ENCODE data around the gene VGLL3. TPM values are rescaled to one million over a fixed set of nuclear protein-coding genes. Genes with fewer than 3 reads are reported as not detected.

VGLL3 gene
- total and polyA plus RNA-seq, 2 donors (not counting 1 experiment from before 2014, with no cell fraction given): not detected

DNA sequence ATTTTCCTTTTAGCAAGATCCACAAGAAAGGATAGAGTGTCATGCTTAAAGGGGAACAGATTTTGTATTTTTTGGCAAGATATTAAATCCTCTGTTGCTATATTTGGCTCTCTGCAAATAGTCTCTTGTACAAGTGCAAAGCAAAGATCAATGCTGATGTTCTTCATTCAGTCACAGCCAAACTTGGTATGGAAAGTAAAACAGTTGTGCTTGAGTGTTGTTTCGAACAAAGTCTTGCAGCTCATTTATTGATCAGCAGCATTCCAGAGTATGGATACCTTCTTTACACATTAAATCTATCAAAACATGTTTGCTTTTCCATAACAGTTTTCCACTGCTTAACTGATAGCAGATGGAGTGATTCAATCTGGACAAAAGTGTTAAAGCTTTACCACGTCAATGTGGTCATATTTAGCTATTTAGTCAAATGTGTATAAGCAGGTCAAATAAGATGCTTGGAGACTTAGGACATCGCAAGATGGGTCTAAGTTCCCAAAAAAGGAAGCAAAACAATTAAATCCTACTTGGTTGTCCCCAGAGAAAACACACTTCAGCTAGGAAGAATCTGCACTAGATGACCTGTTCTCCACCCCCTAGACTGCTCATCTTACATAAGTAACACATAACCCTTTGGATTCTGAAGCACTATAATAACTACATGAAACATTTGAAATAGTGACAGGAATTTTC, 52.4 kb downstream of the VGLL3 start:
- 75% methylated on average over 1 of the region's 3 CpGs for WGBS (ENCODE audit: insufficient coverage)
- intact Hi-C loops (cut with micrococcal nuclease): no loop called here
- Histone ChIP-seq H3K4me1 (ENCODE audit: control insufficient read depth in 2 of 2, insufficient read depth in 2 of 2, low read length in 2 of 2) (no peaks in the 10 kb centered on the region), H3K36me3 (replicated peaks in 1 of 2; ENCODE audit: control extremely low read depth in 1 of 2, control insufficient read depth in 1 of 2, extremely low read depth in 1 of 2, insufficient read depth in 2 of 2, low read length in 1 of 2) (no peaks in the 10 kb centered on the region), H3K27ac (ENCODE audit: low read length in 2 of 2) (no peak overlapping the region), H3K9ac (ENCODE audit: low read length) (no peak overlapping the region), H3K27me3 (replicated peaks in 1 of 4; ENCODE audit: control extremely low read depth in 1 of 4, control insufficient read depth in 3 of 4, insufficient read depth in 4 of 4, low read length in 3 of 4) (no peaks in the 10 kb centered on the region), H3K9me3 (ENCODE audit: control extremely low read depth in 1 of 3, control insufficient read depth in 2 of 3, insufficient read depth in 1 of 3, low read length in 2 of 3) (no peaks in the 10 kb centered on the region), H4K20me1 (ENCODE audit: control insufficient read depth, insufficient read depth, low read length, poor library complexity, severe bottlenecking) (no peaks in the 10 kb centered on the region), H3K4me2 (replicated peaks; ENCODE audit: low read depth, low read length, poor library complexity, severe bottlenecking) (no peak overlapping the region), H2AFZ (ENCODE audit: insufficient read depth, low read depth, low read length, poor library complexity, severe bottlenecking) (no peak overlapping the region), H3K4me3 (ENCODE audit: control extremely low read depth in 1 of 5, extremely low read depth in 1 of 5, insufficient read depth in 1 of 5, low read depth in 2 of 5, low read length in 4 of 5) (no peak overlapping the region), H3K79me2 (ENCODE audit: control insufficient read depth, insufficient read depth, low read length) (no peaks in the 10 kb centered on the region)
- POLR2A ChIA-PET: no interaction called here
- H3K4me1 Mint-ChIP-seq: no peaks in the 10 kb centered on the region
- H3K4me3 Mint-ChIP-seq: no peak overlapping the region
- H3K27ac Mint-ChIP-seq: no peak overlapping the region
- TF ChIP-seq, protein P1, sequence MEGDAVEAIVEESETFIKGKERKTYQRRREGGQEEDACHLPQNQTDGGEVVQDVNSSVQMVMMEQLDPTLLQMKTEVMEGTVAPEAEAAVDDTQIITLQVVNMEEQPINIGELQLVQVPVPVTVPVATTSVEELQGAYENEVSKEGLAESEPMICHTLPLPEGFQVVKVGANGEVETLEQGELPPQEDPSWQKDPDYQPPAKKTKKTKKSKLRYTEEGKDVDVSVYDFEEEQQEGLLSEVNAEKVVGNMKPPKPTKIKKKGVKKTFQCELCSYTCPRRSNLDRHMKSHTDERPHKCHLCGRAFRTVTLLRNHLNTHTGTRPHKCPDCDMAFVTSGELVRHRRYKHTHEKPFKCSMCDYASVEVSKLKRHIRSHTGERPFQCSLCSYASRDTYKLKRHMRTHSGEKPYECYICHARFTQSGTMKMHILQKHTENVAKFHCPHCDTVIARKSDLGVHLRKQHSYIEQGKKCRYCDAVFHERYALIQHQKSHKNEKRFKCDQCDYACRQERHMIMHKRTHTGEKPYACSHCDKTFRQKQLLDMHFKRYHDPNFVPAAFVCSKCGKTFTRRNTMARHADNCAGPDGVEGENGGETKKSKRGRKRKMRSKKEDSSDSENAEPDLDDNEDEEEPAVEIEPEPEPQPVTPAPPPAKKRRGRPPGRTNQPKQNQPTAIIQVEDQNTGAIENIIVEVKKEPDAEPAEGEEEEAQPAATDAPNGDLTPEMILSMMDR (IDR thresholded peaks at IDR 0.05): no peak
- TF ChIP-seq EZH2 (IDR thresholded peaks at IDR 0.05; ENCODE audit: borderline replicate concordance, insufficient read depth, low read depth, low read length, poor library complexity, severe bottlenecking): no peak
- no peaks in the 10 kb centered on the region for H3K9me3 Mint-ChIP-seq (ENCODE audit: insufficient read depth)
- DNase-seq: no peak
- H3K27me3 Mint-ChIP-seq: no peaks in the 10 kb centered on the region
- ATAC-seq (ENCODE audit: low read depth): no peak
- CTCF ChIA-PET: no interaction called here

DNA sequence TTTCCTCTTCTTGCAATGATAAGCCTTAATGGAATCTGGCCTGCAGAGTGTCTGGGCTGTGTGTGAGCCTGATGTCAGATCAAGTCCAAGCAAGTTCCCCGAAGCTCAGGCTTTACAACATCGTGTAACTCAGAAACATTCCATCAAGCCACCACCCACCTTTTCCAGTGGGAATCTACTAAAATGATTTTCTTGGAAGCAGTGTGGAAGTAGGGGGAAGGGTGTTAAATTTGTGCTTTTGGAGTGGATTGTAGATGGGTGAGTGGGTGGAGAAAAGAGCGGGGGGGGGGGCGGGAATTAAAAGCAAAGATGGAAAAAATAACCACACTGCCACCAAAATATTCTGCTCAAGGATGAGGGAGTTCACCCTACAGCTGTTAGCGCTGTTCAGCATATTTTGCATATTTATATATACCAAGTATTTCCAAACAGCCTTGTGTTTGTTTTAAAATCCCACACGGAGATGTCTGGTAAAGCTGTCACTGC, 53.6 kb downstream of the VGLL3 start:
- no peaks in the 10 kb centered on the region for H3K79me2 ChIP-seq (ENCODE audit: control insufficient read depth, insufficient read depth, low read length)
- no peaks in the 10 kb centered on the region for H3K9me3 Mint-ChIP-seq (ENCODE audit: insufficient read depth)
- H2AFZ ChIP-seq (ENCODE audit: insufficient read depth, low read depth, low read length, poor library complexity, severe bottlenecking): no peak overlapping the region
- no peak for ATAC-seq (ENCODE audit: low read depth)
- no peak for DNase-seq
- H3K27ac ChIP-seq (ENCODE audit: low read length in 2 of 2): no peak overlapping the region
- H3K4me3 ChIP-seq (ENCODE audit: control extremely low read depth in 1 of 5, extremely low read depth in 1 of 5, insufficient read depth in 1 of 5, low read depth in 2 of 5, low read length in 4 of 5): no peak overlapping the region
- no peak overlapping the region for H3K4me2 ChIP-seq (replicated peaks; ENCODE audit: low read depth, low read length, poor library complexity, severe bottlenecking)
- no peak for TF ChIP-seq EZH2 (IDR thresholded peaks at IDR 0.05; ENCODE audit: borderline replicate concordance, insufficient read depth, low read depth, low read length, poor library complexity, severe bottlenecking)
- TF ChIP-seq, protein P1 (IDR thresholded peaks at IDR 0.05): no peak
- H3K27ac Mint-ChIP-seq: no peak overlapping the region
- no CpG with 5 or more reads among the region's 6 CpGs for WGBS (ENCODE audit: insufficient coverage)
- H3K4me1 ChIP-seq (ENCODE audit: control insufficient read depth in 2 of 2, insufficient read depth in 2 of 2, low read length in 2 of 2): no peaks in the 10 kb centered on the region
- no peaks in the 10 kb centered on the region for H4K20me1 ChIP-seq (ENCODE audit: control insufficient read depth, insufficient read depth, low read length, poor library complexity, severe bottlenecking)
- H3K27me3 ChIP-seq (replicated peaks in 1 of 4; ENCODE audit: control extremely low read depth in 1 of 4, control insufficient read depth in 3 of 4, insufficient read depth in 4 of 4, low read length in 3 of 4): no peaks in the 10 kb centered on the region
- H3K27me3 Mint-ChIP-seq: no peaks in the 10 kb centered on the region
- H3K4me3 Mint-ChIP-seq: no peak overlapping the region
- no peaks in the 10 kb centered on the region for H3K36me3 ChIP-seq (replicated peaks in 1 of 2; ENCODE audit: control extremely low read depth in 1 of 2, control insufficient read depth in 1 of 2, extremely low read depth in 1 of 2, insufficient read depth in 2 of 2, low read length in 1 of 2)
- H3K4me1 Mint-ChIP-seq: no peaks in the 10 kb centered on the region
- POLR2A ChIA-PET: no interaction called here
- intact Hi-C loops (cut with micrococcal nuclease): no loop called here
- CTCF ChIA-PET: no interaction called here
- no peak overlapping the region for H3K9ac ChIP-seq (ENCODE audit: low read length)
- H3K9me3 ChIP-seq (ENCODE audit: control extremely low read depth in 1 of 3, control insufficient read depth in 2 of 3, insufficient read depth in 1 of 3, low read length in 2 of 3): no peaks in the 10 kb centered on the region
